IMR-90 (cell line): ENCODE results near the gene CBS.
"Not testable (repeated sequence)": the region's sequence is repeated elsewhere in the genome, so short reads cannot be mapped to it uniquely, and the experiment has no call there.

Experiments used
- BHLHE40 ChIP-seq: fragments of 150-350 bp; IDR thresholded peaks from 2 replicates; pipeline ENCODE4 v1.6.1; 2016; ENCODE audit warnings: mild to moderate bottlenecking, low read depth, low read length
- CEBPB ChIP-seq: IDR thresholded peaks from 2 replicates; pipeline ENCODE4 v1.6.1; 2012; ENCODE audit warnings: low read depth, low read length, improper control_type of control experiment
- ELK1 ChIP-seq: fragments of 150-350 bp; IDR thresholded peaks from 2 replicates; pipeline ENCODE4 v1.6.1; 2016; ENCODE audit warnings: low read depth, mild to moderate bottlenecking, low read length, moderate library complexity, borderline replicate concordance
- FOS ChIP-seq: fragments of 150-350 bp; IDR thresholded peaks from 2 replicates; pipeline ENCODE4 v1.6.1; 2016; ENCODE audit warnings: low read depth, low read length
- MAFK ChIP-seq: IDR thresholded peaks from 2 replicates; pipeline ENCODE4 v1.6.1; 2012; ENCODE audit warnings: low read depth, low read length, improper control_type of control experiment
- MAZ ChIP-seq: IDR thresholded peaks from 2 replicates; pipeline ENCODE4 v1.6.1; 2012; ENCODE audit warnings: low read depth, mild to moderate bottlenecking, low read length, improper control_type of control experiment, moderate library complexity, borderline replicate concordance
- MXI1 ChIP-seq: IDR thresholded peaks from 2 replicates; pipeline ENCODE4 v1.6.1; 2012; ENCODE audit warnings: low read depth, mild to moderate bottlenecking, low read length, moderate library complexity, borderline replicate concordance
- NFE2L2 ChIP-seq: fragments of 150-350 bp; IDR thresholded peaks from 2 replicates; pipeline ENCODE4 v1.6.1; 2016; ENCODE audit warnings: low read depth, mild to moderate bottlenecking, low read length
- POLR2A ChIP-seq: IDR thresholded peaks from 2 replicates; pipeline ENCODE4 v1.6.1; 2012; ENCODE audit warnings: mild to moderate bottlenecking, low read depth, low read length
- RAD21 ChIP-seq: IDR thresholded peaks from 2 replicates; pipeline ENCODE4 v1.6.1; 2012; ENCODE audit warnings: low read length, improper control_type of control experiment
- RCOR1 ChIP-seq: IDR thresholded peaks from 2 replicates; pipeline ENCODE4 v1.6.1; 2012; ENCODE audit warnings: mild to moderate bottlenecking, low read length, improper control_type of control experiment; ENCODE audit not compliant: insufficient replicate concordance
- RFX5 ChIP-seq: IDR thresholded peaks from 2 replicates; pipeline ENCODE4 v1.8.0; 2012; ENCODE audit warnings: low read depth, mild to moderate bottlenecking, low read length, moderate library complexity
- SMC3 ChIP-seq: fragments of 150-350 bp; IDR thresholded peaks from 2 replicates; pipeline ENCODE4 v1.6.1; 2016; ENCODE audit warnings: low read depth, mild to moderate bottlenecking, antibody characterized with exemption, low read length, moderate library complexity
- TF ChIP-seq, protein P1 (sequence below): conservative IDR thresholded peaks from 2 replicates; pipeline ENCODE4 v1.5.1; 2012; ENCODE audit warnings: mild to moderate bottlenecking, low read depth, low read length, improper control_type of control experiment

DNA sequence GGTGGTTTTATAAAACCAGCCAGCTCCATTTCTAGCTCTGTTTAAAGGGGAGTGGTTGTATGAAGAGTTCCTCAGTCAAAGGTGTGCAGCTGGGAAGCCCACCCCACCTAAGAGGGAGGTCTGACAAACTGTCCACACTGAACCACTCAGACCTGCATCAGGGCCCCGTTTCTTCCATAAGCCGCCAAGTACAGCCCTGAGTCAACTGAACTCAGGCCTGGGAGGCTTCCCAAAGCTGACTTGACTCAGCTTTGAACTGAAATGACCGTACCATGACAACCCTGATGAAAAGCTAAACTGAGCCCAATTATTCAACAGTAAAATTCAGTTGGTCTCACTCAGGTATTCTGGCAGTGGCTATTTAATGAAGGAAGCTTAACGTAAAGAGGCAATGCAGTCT is 26.6 kb upstream of the CBS start:
- not testable (repeated sequence) for TF ChIP-seq POLR2A, RAD21, BHLHE40, NFE2L2, CEBPB, RFX5, SMC3, FOS, MAZ, MAFK, ELK1, MXI1, RCOR1
- TF ChIP-seq, protein P1, sequence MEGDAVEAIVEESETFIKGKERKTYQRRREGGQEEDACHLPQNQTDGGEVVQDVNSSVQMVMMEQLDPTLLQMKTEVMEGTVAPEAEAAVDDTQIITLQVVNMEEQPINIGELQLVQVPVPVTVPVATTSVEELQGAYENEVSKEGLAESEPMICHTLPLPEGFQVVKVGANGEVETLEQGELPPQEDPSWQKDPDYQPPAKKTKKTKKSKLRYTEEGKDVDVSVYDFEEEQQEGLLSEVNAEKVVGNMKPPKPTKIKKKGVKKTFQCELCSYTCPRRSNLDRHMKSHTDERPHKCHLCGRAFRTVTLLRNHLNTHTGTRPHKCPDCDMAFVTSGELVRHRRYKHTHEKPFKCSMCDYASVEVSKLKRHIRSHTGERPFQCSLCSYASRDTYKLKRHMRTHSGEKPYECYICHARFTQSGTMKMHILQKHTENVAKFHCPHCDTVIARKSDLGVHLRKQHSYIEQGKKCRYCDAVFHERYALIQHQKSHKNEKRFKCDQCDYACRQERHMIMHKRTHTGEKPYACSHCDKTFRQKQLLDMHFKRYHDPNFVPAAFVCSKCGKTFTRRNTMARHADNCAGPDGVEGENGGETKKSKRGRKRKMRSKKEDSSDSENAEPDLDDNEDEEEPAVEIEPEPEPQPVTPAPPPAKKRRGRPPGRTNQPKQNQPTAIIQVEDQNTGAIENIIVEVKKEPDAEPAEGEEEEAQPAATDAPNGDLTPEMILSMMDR = not testable (repeated sequence)
